ENCODE data around the gene DEFB124.

GRCh38 chr20:31452575-31452974, 22.4 kb downstream of the DEFB124 start:
- TF ChIP-seq CTCF (IDR thresholded peaks at IDR 0.05; ENCODE audit: insufficient read depth, low read length, poor library complexity, severe bottlenecking) = no peak
- no peak for TF ChIP-seq EZH2phosphoT487 (conservative IDR thresholded peaks at IDR 0.05; ENCODE audit: low read length)
